H1 (cell line): ENCODE measurements around the gene COL25A1. TPM values are rescaled to one million over a fixed set of nuclear protein-coding genes. Genes with fewer than 3 reads are reported as not detected.

Experiments
- CTCF ChIA-PET: fragments of 300-600 bp; sonication (Branson Sonifier 250); formaldehyde crosslinking; loops from one replicate; lab custom pipeline; 2021; ENCODE audit not compliant: partially characterized antibody; lab: Charles Lee
- POLR2A ChIA-PET: fragments of 300-600 bp; sonication (Branson Sonifier 250); formaldehyde crosslinking; loops from one replicate; lab custom pipeline; 2021; ENCODE audit warnings: inconsistent platforms; ENCODE audit not compliant: partially characterized antibody; lab: Charles Lee
- DNase-seq, 2 experiments: peaks; one replicate each; pipeline versions ENCODE4 v3.0.0 to v3.0.0-alpha.2; 2010 to 2022; ENCODE audit warnings: low spot score in 2 of 2, low read depth in 1 of 2, mixed read lengths in 1 of 2
- FAIRE-seq: peaks from 2 replicates; lab custom pipeline; 2011; peaks lifted over from hg19 to GRCh38; lab: Jason Lieb, UNC
- H2AFZ ChIP-seq: 2 replicates; pipeline ENCODE4 v1.8.1; 2012; ENCODE audit warnings: low read length, inconsistent platforms
- H2AK5ac ChIP-seq: 2 replicates; pipeline ENCODE4 v1.6.1; 2013; ENCODE audit warnings: low read depth, low read length
- H2BK120ac ChIP-seq: replicated peaks from 2 replicates; pipeline ENCODE3; 2013; ENCODE audit warnings: low read depth, low read length, inconsistent platforms
- H2BK12ac ChIP-seq: 2 replicates; pipeline ENCODE4 v1.6.1; 2013; ENCODE audit warnings: low read depth, low read length
- H2BK15ac ChIP-seq: 2 replicates; pipeline ENCODE4 v1.6.1; 2013; ENCODE audit warnings: low read length
- H2BK20ac ChIP-seq: 2 replicates; pipeline ENCODE4 v1.6.1; 2013; ENCODE audit warnings: low read length
- H2BK5ac ChIP-seq: 2 replicates; pipeline ENCODE4 v1.6.1; 2013; ENCODE audit warnings: low read depth, low read length
- H3K14ac ChIP-seq: 2 replicates; pipeline ENCODE4 v1.6.1; 2013; ENCODE audit warnings: inconsistent platforms; ENCODE audit not compliant: insufficient read length
- H3K18ac ChIP-seq: 2 replicates; pipeline ENCODE4 v1.6.1; 2013; ENCODE audit warnings: low read length; ENCODE audit errors: extremely low read depth
- H3K23ac ChIP-seq: 2 replicates; pipeline ENCODE4 v1.6.1; 2013; ENCODE audit warnings: inconsistent platforms; ENCODE audit not compliant: insufficient read length
- H3K23me2 ChIP-seq: 2 replicates; pipeline ENCODE4 v1.6.1; 2013; ENCODE audit warnings: low read depth, low read length
- H3K27ac ChIP-seq: 2 replicates; pipeline ENCODE4 v1.6.1; 2011; ENCODE audit warnings: low read depth, low read length, inconsistent platforms
- H3K27me3 ChIP-seq, 4 experiments: replicated peaks in 1 of 4; 1 replicate in 1 of 4; 2 replicates in 3 of 4; pipeline versions ENCODE4 v1.6.1 to v1.8.1; 2011 to 2013; ENCODE audit warnings: low read length in 3 of 4, mild to moderate bottlenecking in 3 of 4, inconsistent platforms in 2 of 4, mixed read lengths in 2 of 4, moderate library complexity in 1 of 4; ENCODE audit not compliant: control insufficient read depth in 3 of 4, insufficient read depth in 3 of 4; ENCODE audit errors: extremely low read depth in 1 of 4
- H3K36me3 ChIP-seq, 4 experiments: 2 replicates each; pipeline versions ENCODE4 v1.6.1 to v1.8.1; 2011 to 2013; ENCODE audit warnings: mild to moderate bottlenecking in 4 of 4, low read length in 3 of 4, moderate library complexity in 2 of 4, control low read depth in 1 of 4, inconsistent platforms in 1 of 4; ENCODE audit not compliant: insufficient read depth in 4 of 4, control insufficient read depth in 2 of 4
- H3K4ac ChIP-seq: replicated peaks from 2 replicates; pipeline ENCODE3; 2013; ENCODE audit warnings: low read length, low read depth, mixed read lengths, inconsistent platforms; ENCODE audit not compliant: insufficient read length
- H3K4me1 ChIP-seq, 4 experiments: replicated peaks in 1 of 4; 1 replicate in 1 of 4; 2 replicates in 3 of 4; pipeline versions ENCODE4 v1.6.1 to v1.8.1; 2011 to 2013; ENCODE audit warnings: low read length in 3 of 4, inconsistent platforms in 2 of 4, mixed read lengths in 1 of 4; ENCODE audit not compliant: insufficient read depth in 4 of 4, control insufficient read depth in 3 of 4
- H3K4me2 ChIP-seq, 2 experiments: 2 replicates each; pipeline versions ENCODE4 v1.6.1 to v1.8.1; 2011 to 2013; ENCODE audit warnings: low read depth in 2 of 2, low read length in 2 of 2, control low read depth in 1 of 2, inconsistent platforms in 1 of 2, mild to moderate bottlenecking in 1 of 2; ENCODE audit not compliant: insufficient read depth in 1 of 2
- H3K4me3 ChIP-seq, 4 experiments: fragments of 200-600, 300-600 bp in 1 of 4; sonication (generic), shearing (Covaris generic), sonication (Bioruptor Twin) in 1 of 4; 2 replicates each; pipeline versions ENCODE4 v1.5.1 to v1.8.1; 2011 to 2016; ENCODE audit warnings: low read length in 4 of 4, low read depth in 3 of 4, control low read depth in 2 of 4, inconsistent platforms in 2 of 4, mild to moderate bottlenecking in 2 of 4, mixed read lengths in 1 of 4, moderate library complexity in 1 of 4; ENCODE audit not compliant: insufficient read depth in 2 of 4; ENCODE audit errors: extremely low read depth in 1 of 4
- H3K56ac ChIP-seq: replicated peaks from 2 replicates; pipeline ENCODE3; 2013; ENCODE audit warnings: low read depth, mild to moderate bottlenecking, mixed read lengths, low read length, inconsistent platforms; ENCODE audit not compliant: insufficient read length
- H3K79me1 ChIP-seq: 2 replicates; pipeline ENCODE4 v1.6.1; 2013; ENCODE audit warnings: low read depth, low read length, control low read depth
- H3K79me2 ChIP-seq, 2 experiments: 2 replicates each; pipeline versions ENCODE4 v1.6.1 to v1.8.1; 2012 to 2013; ENCODE audit warnings: low read length in 2 of 2, mild to moderate bottlenecking in 2 of 2, inconsistent platforms in 1 of 2; ENCODE audit not compliant: insufficient read depth in 2 of 2, control insufficient read depth in 1 of 2
- H3K9ac ChIP-seq, 4 experiments: replicated peaks in 1 of 4; 1 replicate in 1 of 4; 2 replicates in 3 of 4; pipeline versions ENCODE4 v1.6.1 to v1.8.1; 2011 to 2013; ENCODE audit warnings: low read depth in 3 of 4, low read length in 3 of 4, control low read depth in 2 of 4, mild to moderate bottlenecking in 2 of 4, moderate library complexity in 2 of 4, inconsistent platforms in 1 of 4; ENCODE audit errors: extremely low read depth in 1 of 4
- H3K9me3 ChIP-seq, 2 experiments: 2 replicates each; pipeline versions ENCODE4 v1.6.1 to v1.8.1; 2012 to 2013; ENCODE audit warnings: mild to moderate bottlenecking in 2 of 2, moderate library complexity in 2 of 2, control low read depth in 1 of 2, inconsistent platforms in 1 of 2, low read depth in 1 of 2, low read length in 1 of 2, mixed read lengths in 1 of 2; ENCODE audit not compliant: insufficient read depth in 2 of 2
- H4K20me1 ChIP-seq, 2 experiments: replicated peaks in 1 of 2; 2 replicates each; pipeline versions ENCODE3 to v1.8.1; 2011 to 2013; ENCODE audit warnings: inconsistent platforms in 2 of 2, low read length in 2 of 2, mild to moderate bottlenecking in 1 of 2; ENCODE audit not compliant: insufficient read depth in 2 of 2, control insufficient read depth in 1 of 2
- H4K5ac ChIP-seq: 2 replicates; pipeline ENCODE4 v1.6.1; 2013; ENCODE audit warnings: low read length, low read depth, mixed read lengths, inconsistent platforms; ENCODE audit not compliant: insufficient read length
- H4K8ac ChIP-seq: 2 replicates; pipeline ENCODE4 v1.8.0; 2013; ENCODE audit warnings: mild to moderate bottlenecking, moderate library complexity, low read length, inconsistent platforms; ENCODE audit not compliant: insufficient read depth; ENCODE audit errors: extremely low read depth
- H4K91ac ChIP-seq: replicated peaks from 2 replicates; pipeline ENCODE3; 2013; ENCODE audit warnings: low read length, mixed read lengths, inconsistent platforms; ENCODE audit not compliant: insufficient read length
- POLR2AphosphoS5 ChIP-seq: IDR thresholded peaks from 2 replicates; pipeline ENCODE4 v1.6.1; 2011; ENCODE audit warnings: low read depth, low read length
- WGBS, 2 experiments: shearing (Covaris generic) in 1 of 2; methylation state at CpG; one replicate each; pipeline versions ENCODE4 v1.1.6 to v1.1.7; 2013 to 2015; ENCODE audit warnings: low lambda C conversion rate in 2 of 2, mixed read lengths in 2 of 2, inconsistent platforms in 1 of 2, low coverage in 1 of 2, missing lambda C conversion rate in 1 of 2; ENCODE audit not compliant: insufficient replicate concordance in 2 of 2, insufficient coverage in 1 of 2, insufficient read length in 1 of 2; ENCODE audit errors: extremely low coverage in 1 of 2, missing lambda C conversion rate in 1 of 2; 5-methylcytosine and 5-hydroxymethylcytosine counted together
- polyA plus RNA-seq, 7 experiments: library from polyadenylated mRNA; depleted of rRNA in 3 of 7; stranded (reverse) in 5 of 7; unstranded in 2 of 7; fragments of >200 nt in 5 of 7; fragments of 200-250 nt in 2 of 7; gene quantifications; 1 replicate in 5 of 7; 2 replicates in 1 of 7; 4 replicates in 1 of 7; pipeline versions ENCODE4 v1.2.1 to v1.2.3, GENCODE V29; 2011 to 2013; ENCODE audit warnings: missing spikeins in 2 of 7, mixed read lengths in 2 of 7
- total RNA-seq: library from RNA; stranded (reverse); fragmentation: NEBNext Ultra II Directional; extraction: Animal tissue kit (Norgen Biotek cat#: 25700); gene quantifications from 2 replicates; pipeline ENCODE4 v1.2.1, GENCODE V29; 2021
- TF ChIP-seq, protein P1 (sequence below), 3 experiments: IDR thresholded peaks; 1 replicate in 2 of 3; 2 replicates in 1 of 3; pipeline versions ENCODE4 v1.5.1 to v1.6.1; 2011; ENCODE audit warnings: low read length in 3 of 3, mild to moderate bottlenecking in 3 of 3, inconsistent platforms in 2 of 3, low read depth in 1 of 3, moderate library complexity in 1 of 3; ENCODE audit not compliant: insufficient read depth in 1 of 3; ENCODE audit errors: control extremely low read depth in 1 of 3

Gene COL25A1
- total and polyA plus RNA-seq, 2 of the 8 experiments (the other 6 are each of a cell fraction or from before 2014, with no cell fraction given), result 1.1 to 8.3 TPM

DNA sequence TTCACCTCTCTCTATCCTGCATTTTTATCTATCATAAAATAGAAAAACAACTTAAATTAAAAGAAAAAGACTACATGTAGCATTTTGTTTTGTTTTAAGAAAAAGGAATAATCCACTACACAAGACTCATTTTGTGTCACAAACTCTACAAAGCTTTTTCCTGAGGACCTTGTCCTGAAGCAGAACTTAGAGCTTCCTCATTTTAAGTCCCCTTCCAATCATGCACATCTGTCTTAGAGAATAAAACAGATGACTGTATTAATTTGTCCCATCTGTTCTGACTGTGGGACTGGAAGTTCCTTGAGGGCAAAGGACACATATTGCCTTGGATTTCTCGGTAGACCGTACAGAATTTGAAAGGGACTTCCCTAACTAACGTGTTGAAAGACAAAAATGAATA lies 218.5 kb downstream of the COL25A1 start:
- Histone ChIP-seq H4K8ac (no peak overlapping the region), H3K4me1 (no peaks in the 10 kb centered on the region), H4K5ac (no peak overlapping the region), H3K4ac (no peak overlapping the region), H2BK120ac (no peak overlapping the region), H4K91ac (no peak overlapping the region), H2AFZ (no peak overlapping the region), H3K27ac (no peak overlapping the region), H2BK12ac (no peak overlapping the region), H3K79me1 (no peaks in the 10 kb centered on the region), H3K27me3 (no peaks in the 10 kb centered on the region), H2AK5ac (no peak overlapping the region), H3K23ac (no peak overlapping the region), H2BK15ac (no peak overlapping the region), H3K14ac (no peak overlapping the region), H3K4me2 (no peak overlapping the region), H3K18ac (no peak overlapping the region), H3K4me3 (no peak overlapping the region), H3K23me2 (no peaks in the 10 kb centered on the region), H3K9ac (no peak overlapping the region), H3K9me3 (no peaks in the 10 kb centered on the region), H4K20me1 (no peaks in the 10 kb centered on the region), H3K79me2 (no peaks in the 10 kb centered on the region), H2BK20ac (no peak overlapping the region), H2BK5ac (no peak overlapping the region), H3K56ac (no peak overlapping the region), H3K36me3 (no peaks in the 10 kb centered on the region)
- DNase-seq (no peak), FAIRE-seq (no peak)
- TF ChIP-seq, protein P1, sequence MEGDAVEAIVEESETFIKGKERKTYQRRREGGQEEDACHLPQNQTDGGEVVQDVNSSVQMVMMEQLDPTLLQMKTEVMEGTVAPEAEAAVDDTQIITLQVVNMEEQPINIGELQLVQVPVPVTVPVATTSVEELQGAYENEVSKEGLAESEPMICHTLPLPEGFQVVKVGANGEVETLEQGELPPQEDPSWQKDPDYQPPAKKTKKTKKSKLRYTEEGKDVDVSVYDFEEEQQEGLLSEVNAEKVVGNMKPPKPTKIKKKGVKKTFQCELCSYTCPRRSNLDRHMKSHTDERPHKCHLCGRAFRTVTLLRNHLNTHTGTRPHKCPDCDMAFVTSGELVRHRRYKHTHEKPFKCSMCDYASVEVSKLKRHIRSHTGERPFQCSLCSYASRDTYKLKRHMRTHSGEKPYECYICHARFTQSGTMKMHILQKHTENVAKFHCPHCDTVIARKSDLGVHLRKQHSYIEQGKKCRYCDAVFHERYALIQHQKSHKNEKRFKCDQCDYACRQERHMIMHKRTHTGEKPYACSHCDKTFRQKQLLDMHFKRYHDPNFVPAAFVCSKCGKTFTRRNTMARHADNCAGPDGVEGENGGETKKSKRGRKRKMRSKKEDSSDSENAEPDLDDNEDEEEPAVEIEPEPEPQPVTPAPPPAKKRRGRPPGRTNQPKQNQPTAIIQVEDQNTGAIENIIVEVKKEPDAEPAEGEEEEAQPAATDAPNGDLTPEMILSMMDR (IDR thresholded peaks at IDR 0.05; ENCODE audit: control extremely low read depth in 1 of 3, insufficient read depth in 1 of 3, low read depth in 1 of 3, low read length in 3 of 3), result no peak
- TF ChIP-seq POLR2AphosphoS5, result no peak
- CTCF ChIA-PET, result no interaction called here
- 86% methylated on average over 3 of the region's 3 CpGs; no CpG with 5 or more reads in 1 of the 2 experiments for WGBS, 2 experiments
- POLR2A ChIA-PET, result interaction anchor here (1.1 kb wide), 1 partner anchor 39 kb away, joined by 3 read pairs; no protein-coding TSS in a partner anchor
